ENCODE data around the gene ABTB1.

ABTB1 gene

GRCh38 chr3:127646501-127647046, 26.2 kb upstream of the ABTB1 start:
- no peaks in the 10 kb centered on the region for H3K4me1 ChIP-seq
- H3K36me3 ChIP-seq: no peaks in the 10 kb centered on the region
- TF ChIP-seq CTCF (IDR thresholded peaks at IDR 0.05): no peak
- H3K27me3 ChIP-seq: no peaks in the 10 kb centered on the region
- no peak overlapping the region for H3K4me3 ChIP-seq
- no peak for DNase-seq
- intact Hi-C loops (cut with DNase I; ENCODE audit: low total_unique reads): no loop called here
- no peak overlapping the region for H3K27ac ChIP-seq
- no peaks in the 10 kb centered on the region for H3K9me3 ChIP-seq

GRCh38 chr3:127647166-127647844, 25.4 kb upstream of the ABTB1 start:
- DNase-seq: no peak
- H3K27me3 ChIP-seq: no peaks in the 10 kb centered on the region
- H3K4me3 ChIP-seq: no peak overlapping the region
- intact Hi-C loops (cut with DNase I; ENCODE audit: low total_unique reads): no loop called here
- peaks cover 0 to 1% (median 0%) of the 10 kb centered on the region in 4 donors for H3K4me1 ChIP-seq
- H3K27ac ChIP-seq: no peak overlapping the region
- H3K36me3 ChIP-seq: no peaks in the 10 kb centered on the region
- no peak for TF ChIP-seq CTCF (IDR thresholded peaks at IDR 0.05)
- no peaks in the 10 kb centered on the region for H3K9me3 ChIP-seq

- DNase-seq: no peak
- intact Hi-C loops (cut with DNase I; ENCODE audit: low total_unique reads): no loop called here
- no peak for TF ChIP-seq CTCF (IDR thresholded peaks at IDR 0.05)
- no peak overlapping the region for H3K27ac ChIP-seq
- H3K27me3 ChIP-seq: no peaks in the 10 kb centered on the region
- peaks cover 0 to 7% (median 0%) of the 10 kb centered on the region in 4 donors for H3K4me1 ChIP-seq
- H3K9me3 ChIP-seq: no peaks in the 10 kb centered on the region
- H3K4me3 ChIP-seq: no peak overlapping the region
- H3K36me3 ChIP-seq: no peaks in the 10 kb centered on the region
Observed at GRCh38 chr3:127647845-127648204, 24.9 kb upstream of the ABTB1 start.

GRCh38 chr3:127650236-127650635, 22.5 kb upstream of the ABTB1 start:
- no peak overlapping the region for H3K4me3 ChIP-seq
- no peak for TF ChIP-seq CTCF (IDR thresholded peaks at IDR 0.05)
- no peaks in the 10 kb centered on the region for H3K27me3 ChIP-seq
- H3K9me3 ChIP-seq: no peaks in the 10 kb centered on the region
- H3K4me1 ChIP-seq: peaks cover 0 to 17% (median 3%) of the 10 kb centered on the region in 4 donors
- no peak for DNase-seq
- no peaks in the 10 kb centered on the region for H3K36me3 ChIP-seq
- H3K27ac ChIP-seq: no peak overlapping the region
- intact Hi-C loops (cut with DNase I; ENCODE audit: low total_unique reads): loop anchor here (10.0 kb wide), 2 partner anchors 325 to 425 kb away; no protein-coding TSS in a partner anchor

GRCh38 chr3:127651516-127652172, 21.1 kb upstream of the ABTB1 start:
- intact Hi-C loops (cut with DNase I; ENCODE audit: low total_unique reads): loop anchor here (10.0 kb wide), 2 partner anchors 323 to 423 kb away; no protein-coding TSS in a partner anchor
- no peaks in the 10 kb centered on the region for H3K27me3 ChIP-seq
- H3K4me3 ChIP-seq: no peak overlapping the region
- H3K36me3 ChIP-seq: no peaks in the 10 kb centered on the region
- DNase-seq: no peak
- no peak overlapping the region for H3K27ac ChIP-seq
- TF ChIP-seq CTCF (IDR thresholded peaks at IDR 0.05): no peak
- peaks cover 0 to 26% (median 7%) of the 10 kb centered on the region in 4 donors for H3K4me1 ChIP-seq
- H3K9me3 ChIP-seq: no peaks in the 10 kb centered on the region
